LNCAP (cell line): Measurements from ENCODE around the gene NKD2.

ENCODE experiments used
- TF ChIP-seq, protein P1 (sequence below): fragments of 450-650 bp; IDR thresholded peaks from 2 replicates; pipeline ENCODE4 v1.5.1; 2017; ENCODE audit warnings: mild to moderate bottlenecking

The NKD2 gene

DNA sequence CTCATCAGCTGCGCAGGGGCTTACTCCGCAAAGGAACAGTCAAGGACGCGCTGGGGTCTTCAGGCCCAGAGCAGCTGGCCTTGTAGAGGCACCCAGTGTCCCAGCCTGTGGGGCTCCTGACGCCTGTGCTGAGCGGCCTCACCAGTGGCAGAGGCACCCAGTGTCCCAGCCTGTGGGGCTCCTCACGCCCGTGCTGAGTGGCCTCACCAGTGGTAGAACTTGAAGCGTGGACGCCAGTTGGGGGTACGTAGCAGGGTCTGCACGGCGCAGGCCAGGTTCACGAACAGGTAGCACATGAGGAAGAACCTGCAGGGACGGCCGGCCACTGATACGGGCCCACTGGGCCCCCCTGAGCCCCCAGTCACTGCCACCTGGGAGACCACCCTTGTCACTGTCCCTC, 67.3 kb downstream of the NKD2 start:
- TF ChIP-seq, protein P1, sequence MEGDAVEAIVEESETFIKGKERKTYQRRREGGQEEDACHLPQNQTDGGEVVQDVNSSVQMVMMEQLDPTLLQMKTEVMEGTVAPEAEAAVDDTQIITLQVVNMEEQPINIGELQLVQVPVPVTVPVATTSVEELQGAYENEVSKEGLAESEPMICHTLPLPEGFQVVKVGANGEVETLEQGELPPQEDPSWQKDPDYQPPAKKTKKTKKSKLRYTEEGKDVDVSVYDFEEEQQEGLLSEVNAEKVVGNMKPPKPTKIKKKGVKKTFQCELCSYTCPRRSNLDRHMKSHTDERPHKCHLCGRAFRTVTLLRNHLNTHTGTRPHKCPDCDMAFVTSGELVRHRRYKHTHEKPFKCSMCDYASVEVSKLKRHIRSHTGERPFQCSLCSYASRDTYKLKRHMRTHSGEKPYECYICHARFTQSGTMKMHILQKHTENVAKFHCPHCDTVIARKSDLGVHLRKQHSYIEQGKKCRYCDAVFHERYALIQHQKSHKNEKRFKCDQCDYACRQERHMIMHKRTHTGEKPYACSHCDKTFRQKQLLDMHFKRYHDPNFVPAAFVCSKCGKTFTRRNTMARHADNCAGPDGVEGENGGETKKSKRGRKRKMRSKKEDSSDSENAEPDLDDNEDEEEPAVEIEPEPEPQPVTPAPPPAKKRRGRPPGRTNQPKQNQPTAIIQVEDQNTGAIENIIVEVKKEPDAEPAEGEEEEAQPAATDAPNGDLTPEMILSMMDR, result no peak

DNA sequence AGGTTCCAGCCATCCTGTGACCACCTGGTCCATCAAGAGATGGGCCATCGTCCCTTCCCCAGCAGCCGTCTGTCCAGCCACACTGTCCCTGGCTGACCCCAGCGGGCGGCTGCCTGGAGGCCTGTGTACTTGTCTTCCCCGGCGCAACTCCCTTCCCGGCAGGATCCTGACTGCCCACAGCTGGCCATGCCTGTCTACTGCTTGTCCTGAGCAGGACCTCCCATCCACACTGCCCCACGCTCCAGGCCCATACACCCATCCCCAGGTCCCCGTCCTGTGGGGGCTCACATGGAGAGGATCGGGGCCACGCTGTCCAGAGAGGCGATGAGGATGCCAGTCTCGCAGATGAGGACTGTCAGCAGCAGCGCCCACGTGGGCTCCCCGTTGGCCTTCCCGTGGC, 67.8 kb downstream of the NKD2 start:
- TF ChIP-seq, protein P1, result no peak

DNA sequence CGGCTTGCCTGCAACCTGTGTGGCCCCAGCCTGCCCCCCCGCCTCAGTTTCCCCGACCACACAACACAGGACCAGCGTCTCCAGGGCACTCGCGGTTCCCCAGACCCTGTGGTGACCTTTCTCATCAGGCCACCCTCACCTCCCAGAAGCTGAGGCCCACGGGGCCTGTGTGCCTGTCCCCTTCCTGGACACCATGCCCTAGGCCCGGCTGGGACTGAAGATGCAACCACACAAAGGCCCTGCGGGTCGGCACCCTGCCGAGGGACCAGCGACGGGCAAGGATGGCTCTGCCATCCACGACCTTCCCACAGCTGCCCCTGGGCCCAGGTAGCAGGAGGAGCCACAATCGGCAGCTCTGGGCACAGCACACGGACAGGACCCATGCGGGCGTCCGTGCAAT, 68.4 kb downstream of the NKD2 start:
- TF ChIP-seq, protein P1, result no peak

DNA sequence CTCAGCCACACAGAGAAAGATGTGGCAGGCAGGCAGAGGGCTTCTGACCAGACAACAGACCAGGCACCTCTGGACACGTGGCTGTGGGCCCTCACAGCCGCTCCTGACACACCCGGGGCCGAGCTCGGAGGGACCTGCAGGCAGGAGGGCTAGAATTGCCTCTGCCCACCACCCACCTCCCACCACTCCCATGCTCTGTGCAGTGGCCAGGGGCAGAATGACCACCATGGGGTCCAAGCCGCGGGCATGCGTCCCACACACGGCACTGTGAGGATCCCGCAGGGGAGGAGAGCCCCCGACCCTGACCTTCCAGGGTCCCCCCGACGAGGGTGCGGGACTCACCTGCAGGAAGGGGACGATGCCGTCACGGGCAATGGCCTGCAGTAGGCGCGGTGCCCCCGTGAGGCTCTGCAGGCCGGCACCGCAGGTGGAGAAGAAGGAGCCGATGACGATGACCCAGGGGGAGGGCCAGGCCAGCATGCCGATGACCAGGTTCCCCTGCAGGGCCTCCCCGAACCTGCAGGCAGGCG, 69.0 kb downstream of the NKD2 start:
- TF ChIP-seq, protein P1, result no peak

DNA sequence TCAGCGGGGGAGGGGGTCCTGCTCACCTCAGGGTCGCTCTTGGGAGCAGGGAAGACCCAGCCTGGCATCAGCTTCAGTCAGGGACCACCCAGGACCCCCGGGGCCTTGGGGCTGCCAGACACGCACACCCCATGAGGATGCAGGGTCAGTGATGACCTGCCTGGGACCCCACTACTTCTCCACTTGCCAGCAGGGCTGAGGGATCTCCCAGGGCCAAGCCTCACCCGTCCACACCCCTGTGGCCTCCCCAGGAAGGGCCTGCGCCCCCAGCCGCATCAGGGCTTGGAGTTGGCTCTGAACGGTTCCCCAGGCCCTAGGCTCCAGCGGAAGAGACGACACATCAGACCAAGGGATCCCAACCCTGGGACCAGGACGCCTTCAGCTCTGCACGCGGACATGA, 69.6 kb downstream of the NKD2 start:
- TF ChIP-seq, protein P1, result no peak

DNA sequence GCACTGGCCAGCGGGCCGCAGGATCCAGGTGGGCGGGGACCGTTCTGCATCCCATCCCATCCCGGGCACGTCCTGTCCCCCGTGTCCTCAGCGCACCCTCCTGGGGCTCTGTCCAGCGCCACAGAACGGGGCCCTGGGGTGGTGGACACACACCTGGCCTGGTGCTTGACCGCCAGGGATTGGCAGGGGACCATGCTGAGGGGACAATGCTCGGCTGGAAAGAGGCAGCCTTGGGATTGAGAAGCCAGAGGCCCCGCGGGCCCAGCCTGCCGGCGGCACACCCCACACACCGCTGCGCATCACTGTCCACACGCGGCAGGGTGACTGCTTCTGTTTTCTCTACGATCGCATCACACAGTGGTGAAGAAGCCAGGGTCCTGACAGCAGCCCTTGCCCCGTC, 70.2 kb downstream of the NKD2 start:
- TF ChIP-seq, protein P1, result no peak

DNA sequence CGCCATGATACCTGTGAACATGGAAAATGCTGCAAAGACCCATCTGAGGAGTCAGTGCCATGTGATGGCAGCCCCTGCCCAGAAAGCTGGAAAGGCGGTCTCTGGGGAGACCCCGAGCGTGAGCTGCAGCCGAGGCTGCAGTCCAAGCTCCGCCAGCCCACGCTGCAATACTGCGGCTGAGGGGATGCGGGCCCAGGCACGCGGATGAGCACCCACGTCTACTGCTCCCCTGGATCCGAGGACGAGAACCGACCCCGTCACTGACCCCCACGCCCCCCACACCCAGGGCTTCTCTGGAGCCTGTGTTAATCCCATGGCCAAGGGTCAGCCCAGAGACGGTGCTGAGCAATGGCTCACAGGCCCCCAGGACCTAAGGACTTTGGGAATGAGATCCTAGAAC, 70.9 kb downstream of the NKD2 start:
- TF ChIP-seq, protein P1, result no peak

DNA sequence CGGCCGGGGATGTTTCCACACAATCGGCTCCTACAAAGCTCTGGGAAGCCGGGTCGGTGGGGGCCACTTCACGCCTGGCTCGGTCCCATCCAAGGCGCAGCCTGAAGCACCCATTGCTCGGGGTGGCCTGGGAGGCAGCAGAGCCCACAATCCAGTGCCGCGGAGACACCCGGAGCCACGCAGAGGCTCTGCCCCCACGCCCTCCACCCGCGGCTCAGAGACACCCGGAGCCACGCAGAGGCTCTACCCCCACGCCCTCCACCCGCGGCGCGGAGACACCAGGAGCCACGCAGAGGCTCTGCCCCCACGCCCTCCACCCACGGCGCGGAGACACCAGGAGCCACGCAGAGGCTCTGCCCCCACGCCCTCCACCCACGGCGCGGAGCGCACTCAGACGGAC, 71.4 kb downstream of the NKD2 start:
- TF ChIP-seq, protein P1, result no peak
